GF-D8 (cell line): ENCODE results near the gene HPN.
A peak's percentile ranks its signal among the peaks of the same experiment; 100 is the strongest.
"Not testable (repeated sequence)": the region's sequence is repeated elsewhere in the genome, so short reads cannot be mapped to it uniquely, and the experiment has no call there.

Experiments
- DNase-seq: peaks from one replicate; lab custom pipeline; 2025; lab: John Stamatoyannopoulos, UW

The HPN gene

DNA sequence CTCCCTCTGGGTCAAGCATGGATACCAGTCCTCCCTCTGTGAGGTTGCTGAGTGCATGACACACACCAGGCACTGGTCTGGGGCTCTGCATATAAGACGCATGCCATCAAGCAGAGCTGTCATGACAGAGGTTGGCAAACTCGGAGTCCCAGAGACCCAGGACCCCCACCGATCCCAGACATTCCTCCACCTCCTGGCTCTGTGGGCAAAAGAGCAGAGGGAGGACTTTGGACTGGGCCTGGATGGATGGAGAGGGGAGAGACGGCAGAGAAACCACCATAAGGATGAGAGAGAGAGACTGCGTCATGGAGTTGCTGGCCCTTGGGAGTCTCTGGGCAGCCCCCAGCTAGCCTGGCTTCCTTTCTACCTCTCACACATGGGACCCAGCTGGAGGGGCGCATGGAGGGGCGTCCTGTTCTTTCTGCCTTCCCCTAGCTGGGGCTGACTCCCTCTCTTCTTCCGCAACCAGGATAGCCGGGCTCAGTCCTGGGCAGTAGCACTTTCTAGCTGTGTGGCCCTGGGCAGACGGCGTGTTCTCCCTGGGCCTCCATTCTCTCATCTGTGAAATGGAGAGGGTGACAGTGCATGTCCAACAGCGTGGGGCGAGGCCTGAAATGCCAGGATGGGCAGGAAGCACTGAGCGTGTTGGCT lies 1.6 kb downstream of the HPN start:
- no peak for DNase-seq

DNA sequence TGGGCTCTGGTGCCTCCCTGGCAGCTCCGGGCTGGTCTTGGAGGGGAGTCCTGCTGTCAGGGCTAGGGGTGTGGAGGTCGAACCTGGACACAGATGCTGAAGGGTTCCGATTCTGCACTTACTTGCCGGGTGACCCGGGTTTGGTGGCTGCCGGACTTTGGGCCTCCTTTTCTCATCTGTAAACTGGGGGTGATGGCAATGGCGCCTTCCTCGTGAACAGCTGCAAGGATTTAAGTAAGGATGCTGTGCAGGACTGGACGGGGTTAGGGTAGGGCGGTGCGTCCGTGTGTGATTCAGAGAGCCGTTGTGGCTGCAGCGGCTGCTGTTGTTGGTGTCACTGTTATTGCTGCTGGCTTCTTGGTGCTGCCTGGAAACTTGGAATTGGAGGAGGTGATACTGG lies 2.4 kb downstream of the HPN start:
- DNase-seq: no peak

- DNase-seq: no peak
Observed at GRCh38 chr19:35044317-35045117, 3.0 kb downstream of the HPN start.

DNA sequence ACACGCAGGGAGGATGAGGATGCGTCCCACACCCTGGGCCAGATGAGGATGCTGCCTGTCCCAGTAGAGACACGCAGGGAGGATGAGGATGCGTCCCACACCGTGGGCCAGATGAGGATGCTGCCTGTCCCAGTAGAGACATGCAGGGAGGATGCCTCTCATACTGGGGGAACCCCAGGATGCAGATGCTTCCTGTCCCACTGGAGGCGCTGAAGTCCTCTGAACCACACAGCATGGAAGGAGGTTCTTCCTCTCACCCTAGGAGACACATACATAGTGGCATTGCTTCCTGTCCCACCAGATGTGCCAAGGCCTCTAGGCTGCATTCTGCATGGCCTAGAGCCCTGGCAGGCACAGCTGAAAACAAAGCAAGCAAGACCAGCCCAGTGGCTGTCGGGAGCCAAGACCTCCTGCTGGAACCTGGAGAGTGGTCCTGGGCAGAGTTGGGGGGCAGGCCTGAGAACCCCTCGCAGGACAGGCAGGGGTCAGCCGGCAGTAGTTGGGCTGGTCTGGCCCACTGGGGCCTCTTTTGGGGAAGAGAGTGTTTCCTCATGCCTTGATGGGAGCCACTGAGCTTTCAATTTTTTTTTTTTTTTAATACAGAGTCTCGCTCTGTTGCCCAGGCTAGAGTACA lies 4.3 kb downstream of the HPN start:
- peak; percentile 64 for DNase-seq

- no peak for DNase-seq
Observed at GRCh38 chr19:35046461-35046860, 4.9 kb downstream of the HPN start.

DNA sequence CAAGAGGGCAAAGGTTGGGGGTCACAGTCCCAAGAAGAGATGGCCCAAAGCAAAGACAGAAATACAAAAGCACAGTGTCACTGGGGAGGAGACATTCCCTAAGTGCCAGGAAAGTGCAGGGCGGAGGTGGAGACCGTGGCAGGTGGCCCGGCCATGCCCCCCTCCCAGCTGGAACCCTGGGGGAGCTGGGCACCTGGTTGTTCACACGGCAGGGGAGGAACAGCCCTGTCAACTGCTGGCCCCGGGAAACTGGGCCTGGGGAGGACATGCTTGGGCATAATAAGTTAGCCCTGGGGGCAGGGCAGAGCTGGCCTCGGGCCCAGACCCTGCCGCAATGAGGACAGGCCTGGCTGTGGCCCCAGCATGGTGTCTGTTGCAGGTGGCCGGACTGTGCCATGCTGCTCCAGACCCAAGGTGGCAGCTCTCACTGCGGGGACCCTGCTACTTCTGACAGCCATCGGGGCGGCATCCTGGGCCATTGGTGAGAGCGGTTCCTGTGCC lies 7.4 kb downstream of the HPN start:
- no peak for DNase-seq

GRCh38 chr19:35049456-35049855 lies 7.9 kb downstream of the HPN start:
- DNase-seq: no peak

GRCh38 chr19:35050662-35051061 lies 9.1 kb downstream of the HPN start:
- not testable (repeated sequence) for DNase-seq

DNA sequence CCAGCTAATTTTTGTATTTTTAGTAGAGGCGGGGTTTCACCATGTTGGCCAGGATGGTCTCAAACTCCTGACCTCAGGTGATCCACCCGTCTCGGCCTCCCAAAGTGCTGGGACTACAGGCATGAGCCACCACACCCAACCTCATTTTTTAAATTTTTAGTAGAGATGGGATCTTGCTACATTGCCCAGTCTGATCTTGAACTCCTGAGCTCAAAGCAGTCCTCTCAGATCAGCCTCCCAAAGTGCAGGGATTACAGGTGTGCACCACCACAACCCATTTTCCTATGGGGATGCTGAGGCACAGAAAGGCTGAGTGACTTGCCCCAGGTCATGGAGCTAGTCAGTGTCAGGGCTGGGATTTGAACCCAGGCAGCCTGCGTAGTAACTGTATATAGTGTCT lies 9.7 kb downstream of the HPN start:
- DNase-seq: not testable (repeated sequence)

GRCh38 chr19:35051796-35052195 lies 10.3 kb downstream of the HPN start:
- no peak for DNase-seq

DNA sequence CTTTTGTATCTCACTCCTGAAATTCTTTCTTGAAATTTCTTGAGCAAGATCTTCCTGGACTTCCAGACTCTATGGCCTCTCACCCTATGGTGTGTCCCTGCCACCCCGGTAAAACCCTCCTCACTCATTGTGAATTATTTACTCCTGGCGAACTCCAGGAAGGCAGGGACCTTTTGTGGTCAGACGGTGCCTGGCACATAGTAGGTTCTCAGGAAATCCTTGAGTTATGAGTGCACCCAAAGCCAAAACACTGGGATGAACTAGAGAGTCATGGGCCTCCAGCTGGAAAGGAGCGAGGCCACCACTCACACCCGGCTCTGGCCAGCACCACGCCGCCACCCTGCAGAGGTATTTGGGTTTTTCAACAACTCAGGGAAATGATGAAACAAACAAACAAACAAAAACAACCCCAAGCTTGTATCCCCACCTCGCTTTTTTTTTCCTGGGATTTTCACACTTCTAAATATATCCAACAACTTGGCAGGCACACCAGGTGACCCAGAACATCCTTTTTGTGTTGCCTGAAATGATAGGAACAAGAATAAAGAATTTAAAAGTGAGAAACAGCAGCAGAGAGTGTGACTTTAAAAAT lies 11.2 kb downstream of the HPN start:
- DNase-seq: no peak

DNA sequence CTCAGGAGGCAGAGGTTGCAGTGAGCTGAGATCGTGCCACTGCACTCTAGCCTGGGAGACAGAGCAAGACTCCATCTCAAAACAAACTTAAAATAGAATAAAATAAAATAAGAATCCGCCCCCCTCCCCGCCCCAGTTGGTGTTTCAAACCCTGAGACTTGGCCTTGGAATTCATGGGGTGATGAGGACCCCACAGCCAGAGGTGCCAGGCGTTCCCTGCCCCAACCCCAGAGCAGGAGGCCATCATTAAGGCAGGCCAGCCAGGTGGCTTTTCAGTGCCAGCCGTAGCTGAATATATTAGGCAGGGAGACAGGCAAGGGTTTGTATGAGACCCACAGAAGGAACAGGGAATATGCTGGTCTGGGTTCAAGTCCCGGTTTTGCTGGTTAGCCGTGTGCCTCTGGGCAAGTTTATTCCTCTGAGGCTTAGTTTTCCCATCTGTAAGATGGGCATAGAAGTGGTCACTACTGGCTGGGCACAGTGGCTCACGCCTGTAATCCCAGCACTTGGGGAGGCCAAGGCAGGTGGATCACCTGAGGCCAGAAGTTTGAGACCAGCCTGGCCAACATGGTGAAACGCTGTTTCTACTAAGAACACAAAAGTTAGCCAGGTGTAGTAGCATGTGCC lies 12.3 kb downstream of the HPN start:
- no peak for DNase-seq

DNA sequence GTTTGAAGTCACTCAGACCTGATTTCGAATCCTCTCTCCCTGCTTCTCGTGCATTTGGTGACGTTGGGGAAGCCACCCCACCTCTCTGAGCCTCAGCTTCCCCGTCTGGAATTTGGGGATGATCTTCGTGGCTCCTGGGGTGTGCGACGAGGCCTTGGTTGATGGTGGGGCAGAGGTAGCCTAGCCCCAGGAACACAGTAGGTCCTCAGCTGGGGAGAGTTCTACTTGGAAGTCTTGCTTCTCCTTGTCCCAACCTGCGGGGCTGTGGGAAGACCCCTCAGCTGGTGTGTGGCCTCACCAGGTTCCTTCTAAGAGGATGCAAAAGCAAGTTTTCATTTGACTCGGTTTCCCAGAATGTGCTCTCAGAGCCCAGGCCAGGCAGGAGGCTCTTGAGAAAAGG lies 13.1 kb downstream of the HPN start:
- DNase-seq: no peak

- no peak for DNase-seq
Observed at GRCh38 chr19:35055715-35056179, 14.2 kb downstream of the HPN start.

DNA sequence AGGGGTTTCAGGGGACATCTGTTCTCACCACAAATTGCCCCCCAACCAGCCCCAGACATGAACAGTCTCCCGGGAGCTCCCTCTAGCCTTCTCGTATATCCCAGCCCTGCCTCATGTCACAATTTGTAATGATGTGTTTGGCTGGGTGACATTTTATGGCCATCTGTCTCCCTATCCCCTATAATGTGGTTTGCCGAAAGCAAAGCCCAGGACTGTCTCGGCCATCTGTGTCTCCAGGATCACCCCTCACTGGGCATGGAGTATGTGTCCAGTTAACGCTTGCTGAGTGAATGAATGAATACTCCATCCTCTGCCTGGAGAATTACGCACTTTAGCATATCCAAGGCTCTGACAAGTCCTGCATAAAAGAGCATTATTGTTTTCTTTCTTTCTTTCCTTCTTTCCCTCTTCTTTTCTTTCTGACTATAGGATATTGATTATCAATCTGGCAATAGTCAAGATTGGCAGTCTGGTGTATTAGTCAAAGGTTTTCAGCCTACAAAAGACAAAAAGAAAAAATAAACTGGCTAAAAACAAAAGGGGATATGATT lies 15.1 kb downstream of the HPN start:
- no peak for DNase-seq

GRCh38 chr19:35058370-35058769 lies 16.8 kb downstream of the HPN start:
- DNase-seq: no peak

GRCh38 chr19:35059006-35059798 lies 17.7 kb downstream of the HPN start:
- DNase-seq: no peak

- no peak for DNase-seq
Observed at GRCh38 chr19:35059799-35060091, 18.2 kb downstream of the HPN start.

DNA sequence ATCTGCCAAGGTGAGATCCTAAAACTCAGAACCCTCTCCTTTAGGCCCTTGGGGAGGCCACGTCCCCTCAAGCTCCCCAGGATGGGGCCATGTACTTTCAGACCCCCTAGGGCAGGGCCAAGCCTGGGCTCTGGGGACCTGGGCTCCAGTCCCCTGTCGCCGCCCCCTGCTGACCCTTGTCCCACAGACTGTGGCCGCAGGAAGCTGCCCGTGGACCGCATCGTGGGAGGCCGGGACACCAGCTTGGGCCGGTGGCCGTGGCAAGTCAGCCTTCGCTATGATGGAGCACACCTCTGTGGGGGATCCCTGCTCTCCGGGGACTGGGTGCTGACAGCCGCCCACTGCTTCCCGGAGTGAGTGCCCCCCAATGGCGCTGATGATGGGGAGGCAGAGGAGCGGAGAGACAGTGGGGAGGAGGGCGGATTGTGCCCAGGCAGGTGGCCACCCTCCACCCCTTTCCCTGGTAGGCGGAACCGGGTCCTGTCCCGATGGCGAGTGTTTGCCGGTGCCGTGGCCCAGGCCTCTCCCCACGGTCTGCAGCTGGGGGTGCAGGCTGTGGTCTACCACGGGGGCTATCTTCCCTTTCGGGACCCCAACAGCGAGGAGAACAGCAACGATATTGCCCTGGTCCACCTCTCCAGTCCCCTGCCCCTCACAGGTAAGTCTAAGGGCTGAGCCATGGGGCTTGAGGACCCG lies 18.8 kb downstream of the HPN start:
- DNase-seq: no peak

DNA sequence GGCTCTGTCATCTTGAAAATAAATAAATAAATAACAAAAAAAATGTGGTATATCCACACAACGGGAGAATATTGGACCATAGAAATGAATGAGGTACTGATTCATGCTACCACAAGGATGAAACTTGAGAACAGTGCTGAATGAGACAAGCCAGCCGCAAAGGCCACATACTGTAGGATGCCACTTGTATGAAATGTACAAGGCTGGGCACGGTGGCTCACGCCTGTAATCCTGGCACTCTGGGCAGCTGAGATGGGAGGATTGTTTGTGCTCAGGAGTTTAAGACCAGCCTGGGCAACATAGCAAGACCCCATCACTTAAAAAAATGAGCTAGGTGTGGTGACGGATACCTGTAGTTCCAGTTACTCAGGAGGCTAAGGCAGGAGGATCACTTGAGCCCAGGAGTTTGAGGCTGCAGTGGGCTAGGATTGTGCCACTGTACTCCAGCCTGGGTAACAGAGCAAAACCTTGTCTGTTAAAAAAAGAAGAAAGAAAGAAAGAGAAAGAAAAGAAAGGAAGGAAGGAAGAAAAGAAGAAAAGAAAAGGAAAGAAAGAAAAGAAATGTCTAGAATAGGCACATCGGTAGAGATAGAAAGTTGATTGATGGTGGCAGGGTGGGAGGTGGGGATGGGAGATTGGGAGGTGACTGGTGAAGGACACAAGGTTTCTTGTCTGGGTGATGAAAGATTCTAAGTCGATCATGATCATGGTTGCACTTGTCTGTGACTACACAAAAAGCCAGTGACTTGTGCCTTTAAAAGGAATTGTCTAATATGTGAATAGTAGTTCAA lies 20.3 kb downstream of the HPN start:
- no peak for DNase-seq
